Right cardiac atrium (tissue), 5 donors: ENCODE results near the gene ATOSB. TPM values are rescaled to one million over a fixed set of nuclear protein-coding genes. Genes with fewer than 3 reads are reported as not detected.

ENCODE experiments used
- polyA plus RNA-seq: library from polyadenylated mRNA; stranded (reverse); fragments of 200-250 nt; gene quantifications from one replicate; pipeline ENCODE4 v1.2.3, GENCODE V29; 2013
- total RNA-seq, 4 donors: library from RNA; stranded (reverse); fragmentation: NEBNext Ultra II Directional; extraction: Animal tissue kit (Norgen Biotek cat#: 25700); gene quantifications; one replicate each; pipeline ENCODE4 v1.2.1, GENCODE V29; 2021
- donor health status: healthy with polysubstance abuse.
- donor health status: DM: no; HTN: yes; CAD: no.
- donor health status: DM: no; HTN: no; CAD: no.
- donor health status: DM: no; HTN: yes; CAD: no; lungs with severe emphysema.
- donor health status: DM: yes; HTN: yes; CAD: no.

The ATOSB gene
- total and polyA plus RNA-seq, 5 donors, result 14.0 to 19.5 (median 16.3) TPM

Other genes starting within 250 kb of the ATOSB start
- 1 to 10 TPM in 1 of 4 donors, under 1 TPM in 3; 0.03 to 1.3 (median 0.28) TPM for gene PHF24, start 157.6 kb downstream of the ATOSB start, total RNA-seq
- gene PHF24, start 157.6 kb downstream of the ATOSB start, polyA plus RNA-seq, result 0.07 TPM
- gene DNAJB5, start 126.1 kb downstream of the ATOSB start, total RNA-seq, result 10 to 100 TPM; 37.8 to 75.7 (median 51.4) TPM
- gene DNAJB5, start 126.1 kb downstream of the ATOSB start, polyA plus RNA-seq, result 64.1 TPM
- 100 to 1,000 TPM; 184 to 224 (median 192) TPM for gene VCP, start 43.2 kb downstream of the ATOSB start, total RNA-seq
- 149 TPM for gene VCP, start 43.2 kb downstream of the ATOSB start, polyA plus RNA-seq
- gene FANCG, start 35.9 kb downstream of the ATOSB start, total RNA-seq, result 1 to 10 TPM; 2.1 to 8.8 (median 4.6) TPM
- gene FANCG, start 35.9 kb downstream of the ATOSB start, polyA plus RNA-seq, result 4.7 TPM
- gene PIGO, start 19.3 kb downstream of the ATOSB start, total RNA-seq, result 10 to 100 TPM; 10.2 to 17.6 (median 12.7) TPM
- 10.0 TPM for gene PIGO, start 19.3 kb downstream of the ATOSB start, polyA plus RNA-seq
- gene STOML2, start 12.7 kb downstream of the ATOSB start, total RNA-seq, result 100 to 1,000 TPM; 104 to 117 (median 110) TPM
- 118 TPM for gene STOML2, start 12.7 kb downstream of the ATOSB start, polyA plus RNA-seq
- 10 to 100 TPM; 20.9 to 23.4 (median 21.1) TPM for gene UNC13B, start 46.1 kb upstream of the ATOSB start, total RNA-seq
- 8.8 TPM for gene UNC13B, start 46.1 kb upstream of the ATOSB start, polyA plus RNA-seq